Measurements from ENCODE around the gene MEGF10. TPM values are rescaled to one million over a fixed set of nuclear protein-coding genes. Genes with fewer than 3 reads are reported as not detected.

Gene MEGF10
- total and polyA plus RNA-seq, 2 of the 8 experiments (the other 6 are each of a cell fraction or from before 2014, with no cell fraction given), result 38.2 to 53.1 TPM

DNA sequence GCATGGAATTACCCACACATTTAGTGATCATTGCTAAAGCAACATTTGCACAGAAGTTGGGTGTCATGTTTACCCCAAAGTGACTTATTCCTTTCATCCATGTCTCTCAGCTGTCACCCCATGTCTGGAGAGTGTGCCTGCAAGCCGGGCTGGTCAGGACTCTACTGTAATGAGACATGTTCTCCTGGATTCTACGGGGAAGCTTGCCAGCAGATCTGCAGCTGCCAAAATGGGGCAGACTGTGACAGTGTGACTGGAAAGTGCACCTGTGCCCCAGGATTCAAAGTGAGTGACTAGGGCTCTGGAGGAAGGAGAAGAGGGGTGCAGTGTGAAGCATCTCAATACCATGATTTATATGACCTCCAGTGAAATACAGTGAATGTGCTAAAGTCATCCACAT lies 126.9 kb downstream of the MEGF10 start (continued):
- TF ChIP-seq TBP (IDR thresholded peaks at IDR 0.05; ENCODE audit: low read depth, low read length), result no peak
- TF ChIP-seq PHF8 (conservative IDR thresholded peaks at IDR 0.05; ENCODE audit: low read depth, low read length), result no peak
- no peak for TF ChIP-seq CHD1 (IDR thresholded peaks at IDR 0.05; ENCODE audit: low read depth, low read length)
- TF ChIP-seq, protein P1, sequence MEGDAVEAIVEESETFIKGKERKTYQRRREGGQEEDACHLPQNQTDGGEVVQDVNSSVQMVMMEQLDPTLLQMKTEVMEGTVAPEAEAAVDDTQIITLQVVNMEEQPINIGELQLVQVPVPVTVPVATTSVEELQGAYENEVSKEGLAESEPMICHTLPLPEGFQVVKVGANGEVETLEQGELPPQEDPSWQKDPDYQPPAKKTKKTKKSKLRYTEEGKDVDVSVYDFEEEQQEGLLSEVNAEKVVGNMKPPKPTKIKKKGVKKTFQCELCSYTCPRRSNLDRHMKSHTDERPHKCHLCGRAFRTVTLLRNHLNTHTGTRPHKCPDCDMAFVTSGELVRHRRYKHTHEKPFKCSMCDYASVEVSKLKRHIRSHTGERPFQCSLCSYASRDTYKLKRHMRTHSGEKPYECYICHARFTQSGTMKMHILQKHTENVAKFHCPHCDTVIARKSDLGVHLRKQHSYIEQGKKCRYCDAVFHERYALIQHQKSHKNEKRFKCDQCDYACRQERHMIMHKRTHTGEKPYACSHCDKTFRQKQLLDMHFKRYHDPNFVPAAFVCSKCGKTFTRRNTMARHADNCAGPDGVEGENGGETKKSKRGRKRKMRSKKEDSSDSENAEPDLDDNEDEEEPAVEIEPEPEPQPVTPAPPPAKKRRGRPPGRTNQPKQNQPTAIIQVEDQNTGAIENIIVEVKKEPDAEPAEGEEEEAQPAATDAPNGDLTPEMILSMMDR (IDR thresholded peaks at IDR 0.05; ENCODE audit: control extremely low read depth in 1 of 3, insufficient read depth in 1 of 3, low read depth in 1 of 3, low read length in 3 of 3), result no peak

Measured in H1 (cell line).